Measurements from ENCODE around the gene SMC1B. TPM values are rescaled to one million over a fixed set of nuclear protein-coding genes. Genes with fewer than 3 reads are reported as not detected.

The SMC1B gene
- total RNA-seq, 4 donors from 2014 or later, result not detected

- no peak for ATAC-seq
- Histone ChIP-seq H3K9me3 (no peaks in the 10 kb centered on the region), H3K27ac (no peak overlapping the region), H3K4me1 (peaks cover 0 to 30% (median 10%) of the 10 kb centered on the region in 3 donors), H3K36me3 (peaks cover 0 to 98% of the 10 kb centered on the region in 2 donors), H3K4me3 (no peak overlapping the region), H3K27me3 (no peaks in the 10 kb centered on the region)
- WGBS, 2 donors (ENCODE audit: low coverage in 1 of 2), result 80 to 88% methylated on average over 2 of the region's 7 CpGs
- TF ChIP-seq EP300 (IDR thresholded peaks at IDR 0.05), result no peak
Observed at GRCh38 chr22:45338795-45339194, 74.6 kb downstream of the SMC1B start.

GRCh38 chr22:45337536-45337935, 75.9 kb downstream of the SMC1B start:
- TF ChIP-seq POLR2A (IDR thresholded peaks at IDR 0.05) (no peak), POLR2AphosphoS5 (IDR thresholded peaks at IDR 0.05) (no peak)

GRCh38 chr22:45336971-45337431, 76.4 kb downstream of the SMC1B start:
- TF ChIP-seq POLR2A (IDR thresholded peaks at IDR 0.05) (no peak), CTCF (IDR thresholded peaks at IDR 0.05) (no peak), POLR2AphosphoS5 (IDR thresholded peaks at IDR 0.05) (peak; percentile 86), EP300 (IDR thresholded peaks at IDR 0.05) (peak; percentile 35)

More at GRCh38 chr22:45337536-45337935, 75.9 kb downstream of the SMC1B start:
- Histone ChIP-seq H3K4me1 (peaks cover 0 to 30% (median 10%) of the 10 kb centered on the region in 3 donors), H3K27me3 (no peaks in the 10 kb centered on the region), H3K9me3 (no peaks in the 10 kb centered on the region), H3K4me3 (no peak overlapping the region), H3K27ac (peak overlapping the region in 2 of 4 donors; percentile 26 to 72), H3K36me3 (peaks cover 0 to 96% of the 10 kb centered on the region in 2 donors)
- ATAC-seq, result no peak
- 78 to 87% methylated on average over 3 to 9 of the region's 9 CpGs for WGBS, 2 donors (ENCODE audit: low coverage in 1 of 2)

GRCh38 chr22:45335854-45336522, 77.4 kb downstream of the SMC1B start:
- H3K27me3 ChIP-seq, result no peaks in the 10 kb centered on the region
- no peak for ATAC-seq
- peaks cover 0 to 30% (median 10%) of the 10 kb centered on the region in 3 donors for H3K4me1 ChIP-seq
- peak overlapping the region in 3 of 4 donors; percentile 66 to 74 (median 72) for H3K27ac ChIP-seq
- H3K36me3 ChIP-seq, result peaks cover 0 to 96% of the 10 kb centered on the region in 2 donors
- TF ChIP-seq POLR2AphosphoS5 (IDR thresholded peaks at IDR 0.05), result no peak
- no peak for TF ChIP-seq CTCF (IDR thresholded peaks at IDR 0.05)
- no peak overlapping the region for H3K4me3 ChIP-seq
- no peaks in the 10 kb centered on the region for H3K9me3 ChIP-seq
- 82 to 90% methylated on average over 11 to 17 of the region's 29 CpGs for WGBS, 2 donors (ENCODE audit: low coverage in 1 of 2)

More at GRCh38 chr22:45336971-45337431, 76.4 kb downstream of the SMC1B start:
- 21 to 25% methylated on average over 6 to 15 of the region's 18 CpGs for WGBS, 2 donors (ENCODE audit: low coverage in 1 of 2)
- H3K9me3 ChIP-seq, result no peaks in the 10 kb centered on the region
- H3K27me3 ChIP-seq, result no peaks in the 10 kb centered on the region
- H3K36me3 ChIP-seq, result peaks cover 0 to 96% of the 10 kb centered on the region in 2 donors
- peak overlapping the region in 3 of 4 donors; percentile 66 to 74 (median 72) for H3K27ac ChIP-seq
- peak overlapping the region in 1 of 2 donors; percentile 28 for H3K4me3 ChIP-seq
- peak; percentile 77 for ATAC-seq
- peaks cover 0 to 30% (median 10%) of the 10 kb centered on the region in 3 donors for H3K4me1 ChIP-seq

- WGBS, 2 donors (ENCODE audit: low coverage in 1 of 2), result 57 to 79% methylated on average over 15 to 22 of the region's 26 CpGs
- Histone ChIP-seq H3K4me1 (peaks cover 0 to 30% (median 10%) of the 10 kb centered on the region in 3 donors), H3K27me3 (no peaks in the 10 kb centered on the region), H3K9me3 (no peaks in the 10 kb centered on the region), H3K36me3 (peaks cover 0 to 96% of the 10 kb centered on the region in 2 donors), H3K4me3 (no peak overlapping the region), H3K27ac (no peak overlapping the region)
- TF ChIP-seq EP300 (IDR thresholded peaks at IDR 0.05) (no peak), CTCF (IDR thresholded peaks at IDR 0.05) (no peak), POLR2AphosphoS5 (IDR thresholded peaks at IDR 0.05) (no peak), POLR2A (IDR thresholded peaks at IDR 0.05) (no peak)
- no peak for ATAC-seq
Observed at GRCh38 chr22:45335021-45335818, 78.2 kb downstream of the SMC1B start.

Measured in gastroesophageal sphincter (tissue), 4 donors.